HG03571 (cell line): Measurements from ENCODE around the gene EFCAB6.
A peak's percentile ranks its signal among the peaks of the same experiment; 100 is the strongest.

Experiments used
- ATAC-seq: cut with Tn5 transposase; IDR thresholded peaks from one replicate; pipeline ENCODE4 v1.9.1; 2021; ENCODE audit not compliant: unreplicated experiment

Gene EFCAB6

DNA sequence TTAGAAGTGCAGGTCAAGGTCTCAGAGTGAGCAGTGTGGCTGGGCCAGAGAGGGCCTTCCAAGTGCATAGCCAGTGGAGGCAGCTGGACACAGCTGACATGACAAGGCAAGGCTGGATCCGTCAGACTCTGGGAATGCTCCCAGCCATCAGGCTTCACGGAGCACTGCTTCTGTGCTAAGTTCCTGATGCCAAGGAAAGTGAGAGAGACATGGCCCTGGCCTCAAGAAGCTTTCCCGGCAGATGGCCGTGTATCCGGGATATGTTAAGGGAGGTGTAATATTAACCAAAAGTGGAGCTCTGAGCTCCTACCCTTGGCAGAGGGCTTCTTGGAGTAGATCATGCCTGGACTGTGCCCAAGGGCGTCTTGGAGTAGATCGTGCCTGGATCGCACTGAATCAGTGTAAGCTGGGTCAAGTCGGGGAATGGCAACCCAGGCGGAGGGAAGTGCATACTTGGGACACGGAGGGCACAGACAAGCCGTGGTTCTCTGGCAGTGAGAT is 7.4 kb upstream of the EFCAB6 start:
- ATAC-seq = no peak

GRCh38 chr22:43818981-43819380 is 6.9 kb upstream of the EFCAB6 start:
- ATAC-seq = no peak

DNA sequence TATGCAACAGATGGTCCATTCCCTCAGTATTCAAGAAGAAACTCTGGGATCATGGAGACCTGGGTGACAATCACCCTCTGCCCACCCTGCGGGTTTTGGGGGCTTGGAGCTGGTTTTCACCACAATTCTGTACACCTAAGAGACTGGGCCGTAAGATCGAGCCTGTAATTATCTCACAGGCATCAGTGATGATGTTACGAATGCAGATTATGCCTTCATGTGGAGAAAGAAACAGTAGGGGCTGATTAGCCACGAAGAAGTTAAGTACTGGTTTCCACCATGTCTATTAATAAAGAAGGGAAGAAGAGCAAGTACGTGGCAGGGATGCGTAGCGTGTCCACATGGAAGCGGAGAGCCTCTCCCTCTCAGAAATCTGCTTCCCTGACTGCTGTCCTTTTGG is 5.3 kb upstream of the EFCAB6 start:
- ATAC-seq = no peak

DNA sequence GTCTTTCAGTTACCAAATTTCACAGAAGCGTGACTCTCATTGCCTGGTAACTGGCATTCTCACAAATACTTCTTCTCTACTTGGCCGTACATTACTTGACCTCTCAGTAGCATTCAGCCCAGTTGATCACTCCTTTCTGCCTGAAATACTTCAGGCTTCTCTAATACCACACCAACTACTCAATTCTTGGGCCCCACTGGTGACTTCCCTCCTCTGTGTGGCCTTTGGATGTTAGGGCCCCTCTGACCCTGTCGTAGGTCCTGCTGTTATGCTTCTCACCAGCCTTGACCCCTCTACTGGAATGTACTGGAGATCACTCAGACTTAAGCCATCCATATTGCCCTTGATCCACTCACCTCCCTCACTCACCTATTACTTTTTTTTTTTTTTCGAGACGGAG is 2.2 kb upstream of the EFCAB6 start:
- no peak for ATAC-seq

GRCh38 chr22:43812890-43813289 is 785 bp upstream of the EFCAB6 start:
- ATAC-seq = no peak

- peak; percentile 24 for ATAC-seq
These were observed 342 bp downstream of the EFCAB6 start for GRCh38 chr22:43811777-43812148.

GRCh38 chr22:43802897-43803495 is 9.1 kb downstream of the EFCAB6 start:
- ATAC-seq = no peak

- no peak for ATAC-seq
These were observed 11.1 kb downstream of the EFCAB6 start for GRCh38 chr22:43800970-43801369.

DNA sequence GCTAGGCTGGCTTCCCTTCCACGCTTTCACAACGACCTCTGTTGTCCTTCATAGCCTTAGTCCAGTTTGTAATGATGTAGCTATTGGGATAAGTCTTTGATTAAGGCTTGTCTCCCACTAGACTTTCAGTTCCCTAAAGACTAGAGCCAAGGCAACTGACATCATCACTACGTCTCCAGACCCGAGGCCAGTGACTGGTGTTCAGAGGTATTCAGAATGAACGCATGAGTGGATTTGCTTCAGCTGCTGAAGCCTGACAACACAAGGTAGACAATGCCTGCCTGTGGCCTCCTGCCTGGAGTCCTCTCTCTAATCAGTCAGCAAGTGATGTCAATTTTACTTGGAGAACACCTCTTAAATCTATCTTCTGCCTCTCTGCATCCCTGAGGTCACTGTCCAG is 13.6 kb downstream of the EFCAB6 start:
- ATAC-seq = no peak

DNA sequence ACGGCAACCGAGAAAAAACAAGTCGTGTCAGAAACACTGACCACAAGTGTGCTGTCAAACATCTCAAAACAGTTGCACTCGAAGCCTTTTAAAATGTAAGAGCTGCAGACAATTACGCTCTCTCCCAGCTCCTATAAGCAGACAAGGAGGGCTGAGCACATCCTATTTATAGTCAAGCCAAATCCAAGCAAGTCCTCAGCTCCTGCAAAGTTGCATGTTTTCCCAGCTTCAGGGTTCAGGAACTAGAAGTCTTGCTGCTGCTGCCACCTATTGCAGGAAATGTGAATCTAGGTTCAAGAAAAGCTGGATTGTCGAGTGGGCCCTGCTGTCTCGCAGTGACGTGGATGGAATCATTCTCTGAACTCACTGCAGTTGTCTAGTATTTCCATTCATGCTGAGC is 15.5 kb downstream of the EFCAB6 start:
- no peak for ATAC-seq

DNA sequence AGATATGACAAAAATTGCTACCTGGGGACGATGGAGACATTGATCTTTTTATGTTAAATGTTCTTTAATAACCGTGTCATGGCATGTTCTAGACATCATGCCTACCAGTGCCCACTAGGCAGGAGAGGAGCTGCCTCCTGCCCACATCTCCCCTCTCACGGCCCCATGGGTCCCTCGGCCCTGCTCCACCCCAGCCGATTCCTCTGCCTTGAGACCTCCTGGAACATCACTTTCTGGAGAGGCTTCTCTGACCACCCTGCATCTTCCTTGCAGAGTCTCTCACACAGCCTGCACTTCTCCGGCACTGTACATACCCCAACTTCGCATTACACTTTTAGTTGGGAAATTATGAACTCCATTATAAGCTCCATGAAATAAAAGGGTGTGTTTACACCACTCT is 16.8 kb downstream of the EFCAB6 start:
- ATAC-seq = no peak

DNA sequence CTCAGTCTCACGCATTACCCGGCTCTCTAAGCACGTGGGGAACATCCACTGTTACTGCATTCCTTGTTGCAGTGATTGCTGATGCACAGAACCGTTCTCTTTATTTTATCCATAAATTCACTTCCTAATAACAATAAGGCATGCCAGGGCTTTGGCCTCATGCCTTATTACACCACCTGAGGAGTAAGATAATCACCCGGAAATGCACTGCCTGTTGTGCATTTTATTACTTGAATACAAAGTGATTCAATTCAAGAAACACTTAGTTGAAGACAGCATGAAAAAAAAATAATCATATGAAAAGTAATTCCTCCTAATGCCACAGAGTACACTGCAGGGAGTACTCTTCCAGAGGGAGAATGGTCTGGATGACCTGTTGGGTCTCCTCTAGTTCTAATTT is 19.2 kb downstream of the EFCAB6 start:
- no peak for ATAC-seq

DNA sequence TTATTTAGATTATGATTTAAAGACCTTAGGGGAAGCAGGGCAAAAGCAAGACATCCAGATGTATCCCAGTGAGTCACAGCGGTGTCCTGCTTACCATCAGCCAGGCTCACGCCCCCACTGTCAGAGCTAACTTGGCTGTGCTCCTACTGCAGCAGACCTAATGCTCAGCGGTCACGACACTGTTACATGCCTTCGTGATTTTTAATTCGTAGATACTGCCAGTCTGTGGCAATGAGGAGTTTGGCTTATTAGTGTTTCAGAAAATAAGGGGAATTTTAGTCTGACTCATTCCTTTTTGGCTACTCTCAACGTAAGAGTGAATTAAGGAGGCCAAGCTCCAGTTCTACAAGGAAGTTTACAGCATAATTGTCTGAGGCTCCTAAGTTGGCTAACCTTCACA is 22.7 kb downstream of the EFCAB6 start:
- ATAC-seq = no peak

- ATAC-seq = no peak
These were observed 28.3 kb downstream of the EFCAB6 start for GRCh38 chr22:43783777-43784176.

- no peak for ATAC-seq
These were observed 29.7 kb downstream of the EFCAB6 start for GRCh38 chr22:43782448-43782847.

DNA sequence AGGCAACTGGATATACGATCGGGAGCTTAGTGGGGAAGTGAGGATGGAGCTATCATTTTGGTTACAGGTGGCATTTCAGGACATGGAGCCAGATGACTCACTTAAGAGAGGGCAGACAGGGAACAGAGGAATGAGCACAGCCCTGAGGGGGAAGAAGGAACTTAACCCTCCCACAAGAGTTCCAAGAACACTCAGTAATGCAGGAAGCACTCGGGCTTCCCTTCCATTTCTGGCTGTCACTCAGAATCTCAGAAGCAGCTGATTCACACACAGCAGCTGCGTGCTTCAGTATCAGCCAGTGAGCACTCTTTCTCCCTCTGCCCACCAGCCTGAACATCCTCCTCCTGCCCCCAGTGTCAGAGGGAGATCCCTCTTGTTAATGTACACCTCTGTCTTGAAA is 34.8 kb downstream of the EFCAB6 start:
- ATAC-seq = no peak

DNA sequence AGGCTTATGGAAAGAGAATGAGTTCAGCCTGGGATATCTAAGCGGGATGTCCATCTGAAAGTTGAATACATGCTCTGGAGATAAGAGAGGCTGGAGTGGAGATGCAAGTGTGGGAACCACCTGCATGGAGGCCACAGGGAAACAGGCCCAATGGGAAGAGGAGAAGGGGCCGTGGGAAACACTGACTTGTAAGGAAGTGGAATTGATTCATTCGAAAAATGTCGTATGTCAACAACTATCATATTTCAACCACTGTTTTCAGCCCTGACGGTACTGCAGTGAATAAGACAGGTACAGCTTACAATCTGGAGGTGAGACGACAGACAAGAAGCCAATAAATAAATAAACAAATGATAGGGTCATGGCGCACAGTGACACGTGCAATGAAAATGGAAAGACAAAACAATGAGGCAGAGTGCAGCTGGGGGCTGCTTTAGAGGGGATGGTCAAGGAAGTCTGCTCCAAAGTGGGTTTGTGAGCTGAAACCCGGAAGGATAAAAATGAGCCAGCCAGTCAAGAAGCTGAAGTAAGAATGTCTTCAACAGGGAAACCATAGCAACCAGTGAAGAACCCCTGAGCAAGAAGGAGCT is 35.9 kb downstream of the EFCAB6 start:
- no peak for ATAC-seq

GRCh38 chr22:43774318-43774915 is 37.7 kb downstream of the EFCAB6 start:
- ATAC-seq = no peak

- ATAC-seq = no peak
These were observed 39.3 kb downstream of the EFCAB6 start for GRCh38 chr22:43772831-43773230.

DNA sequence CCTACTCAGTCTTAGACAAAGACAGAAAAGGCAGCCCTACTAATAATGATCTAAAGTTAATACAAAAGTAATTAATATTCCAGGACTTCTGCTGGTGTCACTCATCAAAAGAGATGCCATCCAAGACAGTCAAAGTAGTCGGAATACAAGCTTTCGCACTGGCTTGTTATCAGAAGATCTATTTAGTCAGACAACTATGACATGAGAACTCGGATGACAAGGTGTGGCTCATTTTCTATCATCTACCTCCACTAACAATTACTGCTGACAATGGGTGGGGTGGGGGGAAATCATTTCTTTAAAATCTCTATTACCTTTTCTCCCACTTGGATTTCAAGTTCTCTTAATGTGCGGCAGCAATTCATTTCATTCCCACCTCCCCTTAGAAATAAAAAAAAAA is 56.7 kb downstream of the EFCAB6 start:
- ATAC-seq = no peak

DNA sequence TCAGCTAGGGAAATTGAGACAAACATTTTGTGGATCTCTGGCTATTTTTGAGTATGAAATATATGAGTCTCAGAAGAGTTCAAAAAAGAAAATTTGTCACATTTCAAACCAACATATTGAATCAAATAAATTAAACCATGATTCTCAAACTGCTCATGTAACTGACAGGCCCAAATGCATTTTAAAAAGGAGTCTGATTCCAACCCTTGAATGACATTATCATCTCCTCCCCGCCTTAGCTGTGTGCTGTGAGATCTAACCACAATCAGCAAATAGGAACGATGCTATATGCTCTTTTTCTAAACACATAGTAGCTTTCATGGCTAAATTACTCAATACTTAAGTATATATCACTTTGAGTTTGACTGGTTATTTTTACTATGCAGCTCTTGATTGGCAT is 57.1 kb downstream of the EFCAB6 start:
- no peak for ATAC-seq

DNA sequence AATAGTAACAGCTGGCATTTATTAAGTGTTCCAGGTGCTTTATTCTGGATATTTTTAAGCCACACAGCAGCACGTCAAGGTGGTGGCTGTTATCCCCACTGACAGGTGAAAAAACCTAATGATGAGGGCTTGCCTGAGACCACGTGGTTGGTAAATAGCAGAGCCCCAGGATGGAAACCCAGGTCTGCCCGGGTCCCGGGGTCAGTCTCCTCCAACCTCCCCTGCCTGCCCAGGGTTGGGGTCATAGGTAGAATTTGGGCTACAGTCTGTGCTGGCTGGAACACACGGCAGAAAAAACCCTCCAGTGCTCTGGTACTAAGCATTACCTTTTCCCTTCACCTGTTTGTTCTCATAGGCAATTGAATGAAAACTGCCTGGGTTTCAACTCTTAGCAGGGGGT is 57.9 kb downstream of the EFCAB6 start:
- ATAC-seq = no peak

DNA sequence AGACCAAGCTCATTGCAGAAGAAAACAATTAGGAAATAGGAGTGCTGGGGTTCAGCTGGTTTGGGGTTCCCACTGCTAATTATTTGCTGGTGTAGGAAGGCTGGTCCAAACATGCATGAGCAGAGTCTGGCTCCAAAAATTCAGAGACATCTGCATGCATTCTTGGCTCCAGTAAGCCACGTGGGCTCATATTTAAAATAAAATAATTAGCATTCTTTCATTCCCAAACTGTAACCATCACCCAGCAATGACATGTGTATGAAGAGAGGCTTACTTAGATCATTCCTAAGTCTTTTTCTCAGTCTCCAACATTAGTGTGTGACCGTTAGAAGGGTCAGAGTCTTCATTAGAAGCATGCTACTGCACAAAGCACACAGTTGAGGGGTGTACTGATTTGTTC is 58.4 kb downstream of the EFCAB6 start:
- no peak for ATAC-seq
